Smooth muscle cell (in vitro differentiated cells): ENCODE data around the gene NOL11. TPM values are rescaled to one million over a fixed set of nuclear protein-coding genes. Genes with fewer than 3 reads are reported as not detected.
"Not testable (repeated sequence)": the region's sequence is repeated elsewhere in the genome, so short reads cannot be mapped to it uniquely, and the experiment has no call there.

Experiments used
- DNase-seq: peaks from one replicate; lab custom pipeline; 2025; ENCODE audit not compliant: unreplicated experiment; lab: John Stamatoyannopoulos, UW
- H2AFZ ChIP-seq: fragments of 200-600 bp; sonication (generic); 2 replicates; pipeline ENCODE4 v1.6.0; 2016; ENCODE audit warnings: antibody characterized with exemption, low read depth, mild to moderate bottlenecking
- H3F3A ChIP-seq: fragments of 200-600 bp; sonication (generic); 2 replicates; pipeline ENCODE4 v1.6.0; 2017; ENCODE audit warnings: antibody characterized with exemption, low read depth
- H3K27ac ChIP-seq: fragments of 200-600 bp; sonication (generic); 2 replicates; pipeline ENCODE4 v1.5.1; 2016; ENCODE audit warnings: low read depth, mild to moderate bottlenecking
- H3K27me3 ChIP-seq: fragments of 200-600 bp; sonication (generic); 2 replicates; pipeline ENCODE4 v1.6.1; 2016; ENCODE audit warnings: low read depth, mild to moderate bottlenecking
- H3K36me3 ChIP-seq: fragments of 200-600 bp; sonication (generic); 2 replicates; pipeline ENCODE4 v1.5.1; 2016; ENCODE audit warnings: low read depth
- H3K4me1 ChIP-seq: fragments of 200-600 bp; sonication (generic); 2 replicates; pipeline ENCODE4 v1.5.1; 2016; ENCODE audit warnings: low read depth
- H3K4me2 ChIP-seq: fragments of 200-600 bp; sonication (generic); 2 replicates; pipeline ENCODE4 v1.6.0; 2016; ENCODE audit warnings: mild to moderate bottlenecking
- H3K4me3 ChIP-seq: fragments of 200-600 bp; sonication (generic); 2 replicates; pipeline ENCODE4 v1.5.1; 2016; ENCODE audit warnings: mild to moderate bottlenecking
- H3K79me2 ChIP-seq: fragments of 200-600 bp; sonication (generic); 2 replicates; pipeline ENCODE4 v1.6.0; 2016; ENCODE audit warnings: low read depth, mild to moderate bottlenecking
- H3K9ac ChIP-seq: fragments of 200-600 bp; sonication (generic); 2 replicates; pipeline ENCODE4 v1.6.0; 2016; ENCODE audit warnings: low read depth
- H3K9me3 ChIP-seq: fragments of 200-600 bp; sonication (generic); replicated peaks from 2 replicates; pipeline ENCODE4 v1.5.1; 2016; ENCODE audit warnings: low read depth
- H4K20me1 ChIP-seq: fragments of 200-600 bp; sonication (generic); 2 replicates; pipeline ENCODE4 v1.6.0; 2016; ENCODE audit warnings: low read depth
- WGBS: methylation state at CpG from one replicate; pipeline ENCODE4 v1.1.7; 2016; ENCODE audit warnings: low lambda C conversion rate; 5-methylcytosine and 5-hydroxymethylcytosine counted together
- polyA plus RNA-seq: library from polyadenylated mRNA; unstranded; fragments of >200 nt; fragmentation: Nextera tagmentation; extraction: Ambion mirVana; gene quantifications from 2 replicates; pipeline ENCODE4 v1.2.1, GENCODE V29; 2016
- total RNA-seq: library from RNA; depleted of rRNA; stranded (reverse); fragments of >200 nt; gene quantifications from 2 replicates; pipeline ENCODE4 v1.2.3, GENCODE V29; 2014
- TF ChIP-seq, protein P1 (sequence below): fragments of 200-600 bp; sonication (generic); IDR thresholded peaks from 2 replicates; pipeline ENCODE4 v1.5.1; 2017; ENCODE audit warnings: borderline replicate concordance, mild to moderate bottlenecking, antibody characterized with exemption; ENCODE audit not compliant: insufficient read depth, poor library complexity, severe bottlenecking

The NOL11 gene
- total and polyA plus RNA-seq, 2 experiments from 2014 or later: 20.7 to 50.1 TPM

DNA sequence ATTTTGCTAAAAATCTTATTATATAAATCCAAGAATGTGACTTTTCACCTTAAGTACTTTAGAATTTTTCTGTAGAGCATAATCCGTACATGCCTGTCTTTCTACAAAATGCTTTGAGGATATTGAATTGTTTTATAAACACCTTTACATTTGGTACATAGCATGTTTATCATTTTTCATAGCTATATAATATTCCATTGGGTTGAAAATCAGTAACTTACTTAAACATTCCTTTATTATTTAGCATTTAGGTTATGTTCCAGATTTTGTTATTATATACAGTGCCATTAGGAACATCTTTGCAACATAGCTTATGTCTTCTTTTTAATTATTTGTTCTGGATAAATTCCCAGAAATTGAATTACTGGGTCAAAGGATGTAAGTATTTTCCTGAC is 17.0 kb upstream of the NOL11 start:
- Histone ChIP-seq H3K9me3 (no peaks in the 10 kb centered on the region), H4K20me1 (no peaks in the 10 kb centered on the region), H3K36me3 (no peaks in the 10 kb centered on the region), H3K27ac (no peak overlapping the region), H3K79me2 (no peaks in the 10 kb centered on the region), H2AFZ (no peak overlapping the region), H3K27me3 (no peaks in the 10 kb centered on the region), H3K9ac (no peak overlapping the region), H3F3A (no peaks in the 10 kb centered on the region), H3K4me1 (no peaks in the 10 kb centered on the region), H3K4me3 (no peak overlapping the region), H3K4me2 (no peak overlapping the region)
- DNase-seq: no peak
- WGBS: 100% methylated on average over 1 of the region's 1 CpG
- TF ChIP-seq, protein P1, sequence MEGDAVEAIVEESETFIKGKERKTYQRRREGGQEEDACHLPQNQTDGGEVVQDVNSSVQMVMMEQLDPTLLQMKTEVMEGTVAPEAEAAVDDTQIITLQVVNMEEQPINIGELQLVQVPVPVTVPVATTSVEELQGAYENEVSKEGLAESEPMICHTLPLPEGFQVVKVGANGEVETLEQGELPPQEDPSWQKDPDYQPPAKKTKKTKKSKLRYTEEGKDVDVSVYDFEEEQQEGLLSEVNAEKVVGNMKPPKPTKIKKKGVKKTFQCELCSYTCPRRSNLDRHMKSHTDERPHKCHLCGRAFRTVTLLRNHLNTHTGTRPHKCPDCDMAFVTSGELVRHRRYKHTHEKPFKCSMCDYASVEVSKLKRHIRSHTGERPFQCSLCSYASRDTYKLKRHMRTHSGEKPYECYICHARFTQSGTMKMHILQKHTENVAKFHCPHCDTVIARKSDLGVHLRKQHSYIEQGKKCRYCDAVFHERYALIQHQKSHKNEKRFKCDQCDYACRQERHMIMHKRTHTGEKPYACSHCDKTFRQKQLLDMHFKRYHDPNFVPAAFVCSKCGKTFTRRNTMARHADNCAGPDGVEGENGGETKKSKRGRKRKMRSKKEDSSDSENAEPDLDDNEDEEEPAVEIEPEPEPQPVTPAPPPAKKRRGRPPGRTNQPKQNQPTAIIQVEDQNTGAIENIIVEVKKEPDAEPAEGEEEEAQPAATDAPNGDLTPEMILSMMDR: no peak

DNA sequence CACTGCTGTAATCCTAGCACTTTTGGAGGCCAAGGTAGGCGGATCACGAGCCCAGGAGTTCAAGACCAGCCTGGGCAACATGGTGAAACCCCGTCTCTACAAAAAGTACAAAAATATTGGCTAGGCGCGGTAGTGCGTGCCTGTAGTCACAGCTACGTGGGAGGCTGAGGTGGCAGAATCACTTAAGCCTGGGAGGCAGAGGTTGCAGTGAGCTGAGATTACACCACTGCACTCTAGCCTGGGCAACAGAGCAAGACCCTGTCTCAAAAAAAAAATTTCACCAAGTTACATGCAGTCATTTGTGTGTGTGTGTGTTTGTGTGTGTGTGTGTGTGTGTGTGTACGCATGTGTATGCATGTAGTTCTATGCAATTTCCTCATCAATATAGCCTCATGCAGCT is 14.9 kb upstream of the NOL11 start:
- WGBS: 99% methylated on average over 8 of the region's 8 CpGs

DNA sequence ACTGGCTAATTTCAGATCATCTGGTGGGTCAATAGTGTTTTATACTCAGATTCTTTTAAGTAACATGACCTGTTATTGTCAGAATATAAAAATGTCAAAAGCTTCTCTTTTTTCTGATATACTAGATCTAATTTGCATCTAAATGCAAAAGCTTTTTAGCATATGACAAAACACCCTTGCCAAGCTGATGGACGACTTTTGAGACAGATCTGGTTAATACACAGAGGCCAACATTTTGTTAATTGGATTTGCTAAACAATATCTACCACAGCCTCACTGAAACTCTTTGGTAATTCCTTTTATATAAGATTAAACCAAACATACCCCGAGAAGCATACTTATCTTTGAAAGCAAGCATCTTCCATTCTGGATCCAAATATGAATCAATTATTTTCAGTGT is 10.3 kb upstream of the NOL11 start:
- Histone ChIP-seq H3K79me2 (no peaks in the 10 kb centered on the region), H4K20me1 (no peaks in the 10 kb centered on the region), H2AFZ (no peak overlapping the region), H3F3A (no peaks in the 10 kb centered on the region), H3K4me1 (no peaks in the 10 kb centered on the region), H3K4me3 (no peak overlapping the region), H3K9ac (no peak overlapping the region), H3K9me3 (no peaks in the 10 kb centered on the region), H3K27me3 (no peaks in the 10 kb centered on the region), H3K4me2 (no peak overlapping the region), H3K36me3 (no peaks in the 10 kb centered on the region), H3K27ac (no peak overlapping the region)
- TF ChIP-seq, protein P1: no peak
- no peak for DNase-seq
- 88% methylated on average over 2 of the region's 2 CpGs for WGBS

More for the DNA sequence above, 14.9 kb upstream of the NOL11 start:
- H3F3A ChIP-seq, H3K9ac ChIP-seq, H3K4me1 ChIP-seq, H2AFZ ChIP-seq, DNase-seq, H4K20me1 ChIP-seq, H3K9me3 ChIP-seq, H3K36me3 ChIP-seq, H3K27ac ChIP-seq, H3K79me2 ChIP-seq, H3K4me2 ChIP-seq, H3K4me3 ChIP-seq, H3K27me3 ChIP-seq: not testable (repeated sequence)

DNA sequence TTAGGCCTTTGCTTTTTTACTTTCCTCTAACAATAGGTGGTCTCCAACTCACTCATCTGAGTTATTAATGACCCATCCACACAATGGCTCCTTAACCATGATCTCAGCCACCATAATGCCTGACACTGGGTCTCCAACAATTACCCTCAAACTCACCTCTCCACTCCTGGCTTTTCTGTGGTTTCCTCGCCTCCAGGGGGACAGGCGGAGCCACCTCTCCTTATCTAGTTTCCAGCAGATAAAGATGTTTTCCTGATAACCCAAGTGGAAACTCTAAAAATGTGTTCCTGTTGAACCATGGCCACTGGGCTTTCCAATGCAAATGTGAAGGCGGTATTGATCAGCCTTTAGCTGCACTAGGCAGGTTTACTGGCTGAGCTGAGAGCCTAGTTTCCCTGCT is 9.4 kb upstream of the NOL11 start:
- no peak overlapping the region for H3K4me2 ChIP-seq
- TF ChIP-seq, protein P1: no peak
- no peak overlapping the region for H3K4me3 ChIP-seq
- no peaks in the 10 kb centered on the region for H3K79me2 ChIP-seq
- no peak overlapping the region for H2AFZ ChIP-seq
- H3K27ac ChIP-seq: no peak overlapping the region
- H4K20me1 ChIP-seq: no peaks in the 10 kb centered on the region
- no peak for DNase-seq
- no peaks in the 10 kb centered on the region for H3K4me1 ChIP-seq
- 81% methylated on average over 3 of the region's 3 CpGs for WGBS
- H3K9ac ChIP-seq: no peak overlapping the region
- H3K36me3 ChIP-seq: no peaks in the 10 kb centered on the region
- no peaks in the 10 kb centered on the region for H3K27me3 ChIP-seq
- H3K9me3 ChIP-seq: no peaks in the 10 kb centered on the region
- no peaks in the 10 kb centered on the region for H3F3A ChIP-seq
